Memory B cell (primary cell): Measurements from ENCODE around the gene NOSIP.

Source experiments
- ATAC-seq: fragments of 150-1000 bp; cut with Tn5 transposase; 2 replicates; pipeline ENCODE4 v1.10.0; 2021; ENCODE audit warnings: low read depth, mild to moderate bottlenecking, moderate library complexity
- DNase-seq, 2 donors: peaks; one replicate each; pipeline ENCODE4 v3.0.0; 2022; ENCODE audit warnings: low spot score in 2 of 2
- H3K27ac Mint-ChIP-seq: one replicate; pipeline ENCODE4 v1.8.0; 2022; ENCODE audit warnings: mild to moderate bottlenecking, moderate library complexity, mixed read lengths
- H3K27me3 Mint-ChIP-seq: one replicate; pipeline ENCODE4 v1.8.0; 2022; ENCODE audit warnings: mixed read lengths
- H3K36me3 Mint-ChIP-seq: one replicate; pipeline ENCODE4 v1.8.0; 2022; ENCODE audit warnings: mild to moderate bottlenecking, mixed read lengths
- H3K4me1 Mint-ChIP-seq: one replicate; pipeline ENCODE4 v1.8.0; 2022; ENCODE audit warnings: mixed read lengths
- H3K4me3 Mint-ChIP-seq: one replicate; pipeline ENCODE4 v1.8.0; 2022; ENCODE audit warnings: mild to moderate bottlenecking, moderate library complexity, mixed read lengths
- H3K9me3 Mint-ChIP-seq: one replicate; pipeline ENCODE4 v1.8.0; 2022; ENCODE audit warnings: mixed read lengths

NOSIP gene

DNA sequence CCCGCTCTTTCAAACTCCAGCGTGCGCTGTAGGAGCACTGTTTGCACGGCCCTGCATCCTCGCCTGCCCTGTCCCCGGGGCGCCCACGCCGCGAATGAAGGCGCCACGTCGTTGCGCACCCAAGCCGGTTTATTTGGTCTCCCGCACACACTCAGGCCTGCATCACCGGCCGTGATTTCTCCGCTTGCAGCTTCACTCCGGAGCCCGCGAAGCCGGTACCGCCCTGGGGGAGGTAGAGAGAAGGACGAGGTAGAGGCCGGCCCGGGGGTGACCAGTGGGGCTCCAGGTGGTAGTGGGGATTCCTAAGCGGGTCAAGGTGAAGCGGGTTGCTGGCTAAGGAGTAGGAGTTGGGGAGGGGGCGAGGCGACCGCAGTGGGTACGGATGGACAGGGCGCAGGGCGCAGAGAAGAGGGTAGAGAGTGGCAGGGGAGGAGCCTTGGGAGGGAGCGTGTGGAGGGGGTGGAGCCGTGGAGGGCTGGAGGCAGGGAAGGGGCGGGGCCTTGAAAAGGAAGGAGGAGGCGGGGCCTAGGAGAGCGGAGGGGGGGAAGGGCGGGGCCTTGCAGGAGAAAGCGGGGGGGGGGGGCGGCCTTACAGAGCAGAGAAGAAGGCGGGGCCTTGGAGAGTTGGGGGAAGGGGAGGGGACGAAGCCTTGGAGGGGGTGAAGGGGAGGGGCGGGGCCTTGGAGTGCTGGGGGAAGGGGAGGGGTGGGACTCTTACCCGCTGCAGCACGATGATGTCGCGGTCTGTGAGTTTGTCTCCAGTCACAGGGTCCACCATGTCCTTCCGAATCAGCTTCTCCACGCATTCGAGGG, 24.6 kb downstream of the NOSIP start:
- Mint-ChIP-seq H3K36me3 (peaks cover 25% of the 10 kb centered on the region), H3K27ac (peak overlapping the region; percentile 62), H3K9me3 (no peaks in the 10 kb centered on the region), H3K27me3 (no peaks in the 10 kb centered on the region), H3K4me3 (no peak overlapping the region), H3K4me1 (peaks cover 19% of the 10 kb centered on the region)
- DNase-seq (no peak), ATAC-seq (peak; percentile 35)

DNA sequence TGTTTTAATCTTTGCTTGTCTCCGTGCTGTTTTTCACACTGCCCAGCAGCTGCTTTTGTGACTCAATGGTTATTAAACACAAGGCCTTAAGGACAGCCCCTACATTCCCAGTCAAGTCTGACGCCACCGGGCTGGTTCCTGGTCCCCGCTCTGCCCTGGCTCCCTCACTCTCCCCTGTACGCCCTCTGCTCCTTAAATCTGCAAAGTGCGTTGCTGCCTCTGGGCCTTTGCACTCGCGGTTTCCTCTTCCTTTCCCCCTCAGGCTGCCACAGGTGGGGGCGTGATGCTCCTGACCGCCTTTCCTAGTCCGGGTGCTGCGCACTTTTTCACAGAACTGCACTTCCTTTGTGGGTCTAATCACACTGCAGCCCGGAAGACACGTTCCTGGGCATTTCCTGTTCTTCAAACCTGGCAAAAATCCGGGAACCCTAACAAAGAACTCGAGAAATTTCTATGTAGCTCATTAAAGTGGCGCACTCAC, 25.6 kb downstream of the NOSIP start:
- Mint-ChIP-seq H3K36me3 (peaks cover 25% of the 10 kb centered on the region), H3K27me3 (no peaks in the 10 kb centered on the region), H3K9me3 (no peaks in the 10 kb centered on the region), H3K27ac (peak overlapping the region; percentile 8), H3K4me3 (no peak overlapping the region), H3K4me1 (peaks cover 9% of the 10 kb centered on the region)
- DNase-seq, result no peak
- ATAC-seq, result no peak

DNA sequence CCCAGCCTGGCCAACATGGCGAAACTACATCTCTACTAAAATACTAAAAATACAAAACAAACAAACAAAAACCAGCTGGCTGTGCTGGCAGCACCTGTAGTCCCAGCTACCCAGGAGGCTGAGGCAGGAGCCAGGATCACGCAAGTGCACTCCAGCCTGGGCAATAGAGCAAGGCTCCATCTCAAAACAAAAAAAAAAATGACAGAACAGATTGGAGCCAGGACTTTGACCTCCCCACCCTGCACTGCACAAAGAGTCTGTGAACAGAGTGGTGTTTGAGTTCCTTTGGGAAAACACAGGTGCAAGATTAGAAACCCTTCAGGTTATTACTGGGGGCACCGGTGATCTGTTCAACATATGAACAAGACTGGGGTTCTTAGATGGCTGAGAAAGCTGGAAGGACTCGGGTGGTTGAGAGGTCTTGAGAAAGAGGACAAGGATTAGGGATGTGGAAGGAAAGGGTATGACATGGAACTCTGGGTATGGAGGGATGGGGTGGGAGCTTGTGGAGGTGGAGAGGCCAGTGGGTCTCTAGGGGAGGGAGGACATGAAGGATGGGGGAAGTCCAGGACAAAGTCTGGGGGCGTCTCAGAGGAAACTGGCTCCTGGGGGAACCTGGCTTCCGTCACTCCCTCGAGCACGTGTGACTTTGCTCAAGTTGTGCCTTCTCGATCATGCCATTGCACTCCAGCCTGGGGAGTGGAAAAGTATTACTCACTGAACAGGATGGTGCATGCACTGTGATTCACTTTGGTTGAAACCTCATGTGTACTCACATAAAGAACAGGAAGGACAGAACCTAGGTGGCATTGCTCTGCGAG, 26.7 kb downstream of the NOSIP start:
- peaks cover 10% of the 10 kb centered on the region for H3K4me1 Mint-ChIP-seq
- H3K27me3 Mint-ChIP-seq, result no peaks in the 10 kb centered on the region
- DNase-seq (no peak), ATAC-seq (no peak)
- peaks cover 22% of the 10 kb centered on the region for H3K36me3 Mint-ChIP-seq
- H3K9me3 Mint-ChIP-seq, result no peaks in the 10 kb centered on the region
- no peak overlapping the region for H3K4me3 Mint-ChIP-seq
- no peak overlapping the region for H3K27ac Mint-ChIP-seq

DNA sequence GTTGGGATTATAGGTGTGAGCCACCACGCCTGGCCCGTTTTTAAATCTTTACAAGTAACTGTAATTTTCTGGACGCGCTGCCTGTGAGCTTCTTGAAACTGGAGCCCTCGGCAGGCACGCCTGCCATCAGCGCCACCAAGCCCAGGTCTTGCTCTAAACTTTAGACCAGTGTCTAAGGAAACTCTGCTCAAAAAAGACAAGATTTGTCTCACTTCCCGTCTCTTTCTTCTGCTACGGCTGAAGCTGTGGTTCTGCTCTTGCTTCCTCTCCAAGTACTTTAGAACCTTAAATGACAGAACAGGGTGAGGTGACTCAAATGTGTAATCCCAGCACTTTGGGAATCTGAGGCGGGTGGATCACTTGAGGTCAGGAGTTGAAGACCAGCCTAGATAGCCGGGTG, 27.6 kb downstream of the NOSIP start:
- ATAC-seq, result peak; percentile 56
- peaks cover 10% of the 10 kb centered on the region for H3K4me1 Mint-ChIP-seq

DNA sequence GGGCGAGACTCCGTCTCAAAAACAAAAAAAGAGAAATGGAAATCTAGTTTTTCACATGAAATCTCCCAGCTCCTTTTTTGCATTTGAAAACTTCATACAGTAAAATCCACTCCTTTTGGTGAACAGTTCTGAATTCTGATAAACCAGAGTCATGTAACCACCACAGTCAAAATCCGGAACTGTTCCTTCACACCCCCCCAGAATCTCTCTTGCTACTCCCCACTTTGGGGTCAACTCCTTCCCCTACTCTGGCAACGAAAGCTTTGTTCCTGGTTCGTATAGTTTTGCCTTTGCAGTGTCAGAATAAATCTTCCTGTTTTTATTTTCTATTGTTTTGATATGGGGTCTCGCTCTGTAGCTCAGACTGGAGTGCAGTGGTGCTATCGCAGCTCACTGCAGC, 28.8 kb downstream of the NOSIP start:
- Mint-ChIP-seq H3K4me3 (no peak overlapping the region), H3K4me1 (peaks cover 11% of the 10 kb centered on the region), H3K9me3 (no peaks in the 10 kb centered on the region), H3K27ac (peak overlapping the region; percentile 45), H3K36me3 (peaks cover 13% of the 10 kb centered on the region), H3K27me3 (no peaks in the 10 kb centered on the region)
- ATAC-seq, result no peak
- DNase-seq, result no peak

More for the DNA sequence above, 27.6 kb downstream of the NOSIP start:
- Mint-ChIP-seq H3K27ac (peak overlapping the region; percentile 58), H3K36me3 (peaks cover 19% of the 10 kb centered on the region), H3K4me3 (peak overlapping the region; percentile 24), H3K9me3 (no peaks in the 10 kb centered on the region), H3K27me3 (no peaks in the 10 kb centered on the region)
- no peak for DNase-seq

DNA sequence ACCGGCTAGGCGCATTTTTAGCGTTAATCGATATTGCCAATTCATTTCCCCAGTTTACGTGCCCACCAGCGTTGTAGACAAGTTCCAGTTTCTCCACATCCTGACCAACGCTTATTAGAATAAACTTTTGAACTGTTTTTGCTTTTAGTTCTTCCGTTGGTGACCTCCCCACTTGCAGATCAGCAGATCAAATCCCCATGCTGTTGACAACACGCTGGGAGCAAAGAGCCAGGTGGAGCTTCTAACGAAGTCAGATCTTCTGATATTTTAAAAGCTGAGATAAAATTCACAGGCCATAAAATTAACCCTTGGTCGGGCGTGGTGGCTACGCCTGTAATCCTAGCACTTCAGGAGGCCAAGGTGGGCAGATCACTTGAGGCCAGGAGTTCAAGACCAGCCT, 31.3 kb downstream of the NOSIP start:
- Mint-ChIP-seq H3K4me1 (peaks cover 9% of the 10 kb centered on the region), H3K9me3 (no peaks in the 10 kb centered on the region), H3K27me3 (no peaks in the 10 kb centered on the region), H3K36me3 (no peaks in the 10 kb centered on the region), H3K27ac (peak overlapping the region; percentile 28), H3K4me3 (no peak overlapping the region)
- DNase-seq (no peak), ATAC-seq (no peak)

DNA sequence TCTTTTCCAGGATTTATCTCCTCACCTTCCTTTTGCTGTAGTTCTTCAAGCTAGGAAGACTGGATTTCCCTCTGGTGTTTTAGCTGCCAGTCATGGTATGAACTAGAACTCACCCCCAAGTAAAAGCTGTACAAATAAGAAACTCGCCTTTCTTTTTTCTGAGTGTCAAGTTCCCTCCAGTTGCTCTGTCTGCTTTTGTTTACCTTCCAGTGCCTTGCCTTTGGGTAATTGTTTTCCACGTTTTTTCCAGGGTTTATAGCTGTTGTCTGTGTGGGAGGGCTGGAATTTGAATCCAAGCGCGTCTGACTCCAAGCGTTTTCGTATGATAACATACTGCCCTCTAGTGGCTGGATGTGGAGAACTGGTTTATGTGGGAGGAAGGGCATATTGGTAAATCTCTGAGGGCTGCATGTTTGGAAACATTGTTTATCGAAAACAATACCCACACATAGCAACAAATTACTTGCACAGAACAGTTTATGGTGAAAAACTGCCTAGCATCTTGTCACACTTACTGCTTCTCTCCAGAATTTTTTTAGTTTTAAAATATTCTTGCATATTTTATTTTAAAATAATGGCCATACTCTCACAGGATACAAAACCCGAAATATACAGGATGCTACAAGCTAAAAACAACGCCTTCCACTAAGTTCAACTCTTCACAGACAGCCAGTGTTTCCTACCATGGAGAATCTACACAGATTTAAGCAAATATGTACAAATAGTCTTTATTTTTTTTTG, 33.4 kb downstream of the NOSIP start:
- no peaks in the 10 kb centered on the region for H3K9me3 Mint-ChIP-seq
- ATAC-seq, result peak; percentile 86
- H3K4me1 Mint-ChIP-seq, result peaks cover 9% of the 10 kb centered on the region
- peak; percentile 68 to 76 for DNase-seq
- H3K27me3 Mint-ChIP-seq, result no peaks in the 10 kb centered on the region
- H3K4me3 Mint-ChIP-seq, result peak overlapping the region; percentile 59
- H3K27ac Mint-ChIP-seq, result peak overlapping the region; percentile 77
- no peaks in the 10 kb centered on the region for H3K36me3 Mint-ChIP-seq

DNA sequence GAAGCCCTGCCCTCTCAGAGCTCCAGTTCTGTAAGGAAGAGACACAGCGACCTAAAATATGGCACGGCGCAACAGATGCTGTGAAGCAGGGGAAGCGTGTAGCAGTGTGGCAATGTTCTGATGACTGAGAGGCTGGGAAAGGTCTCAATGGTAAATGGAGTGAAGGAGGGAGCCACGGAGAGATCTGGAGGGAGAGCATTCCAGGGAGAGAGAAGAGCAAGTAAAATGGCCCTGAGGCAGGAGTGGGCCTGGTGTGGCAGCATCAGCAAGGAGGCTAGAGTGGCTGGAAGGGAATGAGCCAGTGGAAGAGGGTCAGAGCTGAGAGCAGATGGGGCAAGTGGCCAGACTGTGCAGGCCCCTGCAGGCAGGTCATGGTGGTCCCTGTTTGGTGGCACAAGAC, 36.2 kb downstream of the NOSIP start:
- Mint-ChIP-seq H3K27me3 (no peaks in the 10 kb centered on the region), H3K4me3 (no peak overlapping the region), H3K36me3 (no peaks in the 10 kb centered on the region), H3K4me1 (peaks cover 10% of the 10 kb centered on the region), H3K9me3 (no peaks in the 10 kb centered on the region), H3K27ac (peak overlapping the region; percentile 64)
- DNase-seq, result no peak
- ATAC-seq, result no peak

DNA sequence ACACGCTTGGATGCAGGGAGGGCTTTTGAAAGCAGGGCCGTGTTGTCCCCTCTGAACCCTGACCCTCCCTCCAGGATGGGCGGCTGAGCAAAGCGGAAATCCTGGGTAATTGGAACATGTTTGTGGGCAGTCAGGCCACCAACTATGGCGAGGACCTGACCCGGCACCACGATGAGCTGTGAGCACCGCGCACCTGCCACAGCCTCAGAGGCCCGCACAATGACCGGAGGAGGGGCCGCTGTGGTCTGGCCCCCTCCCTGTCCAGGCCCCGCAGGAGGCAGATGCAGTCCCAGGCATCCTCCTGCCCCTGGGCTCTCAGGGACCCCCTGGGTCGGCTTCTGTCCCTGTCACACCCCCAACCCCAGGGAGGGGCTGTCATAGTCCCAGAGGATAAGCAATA, 37.3 kb downstream of the NOSIP start:
- Mint-ChIP-seq H3K9me3 (no peaks in the 10 kb centered on the region), H3K27me3 (no peaks in the 10 kb centered on the region), H3K4me1 (peaks cover 10% of the 10 kb centered on the region), H3K27ac (no peak overlapping the region), H3K4me3 (no peak overlapping the region), H3K36me3 (no peaks in the 10 kb centered on the region)
- no peak for ATAC-seq
- no peak for DNase-seq

DNA sequence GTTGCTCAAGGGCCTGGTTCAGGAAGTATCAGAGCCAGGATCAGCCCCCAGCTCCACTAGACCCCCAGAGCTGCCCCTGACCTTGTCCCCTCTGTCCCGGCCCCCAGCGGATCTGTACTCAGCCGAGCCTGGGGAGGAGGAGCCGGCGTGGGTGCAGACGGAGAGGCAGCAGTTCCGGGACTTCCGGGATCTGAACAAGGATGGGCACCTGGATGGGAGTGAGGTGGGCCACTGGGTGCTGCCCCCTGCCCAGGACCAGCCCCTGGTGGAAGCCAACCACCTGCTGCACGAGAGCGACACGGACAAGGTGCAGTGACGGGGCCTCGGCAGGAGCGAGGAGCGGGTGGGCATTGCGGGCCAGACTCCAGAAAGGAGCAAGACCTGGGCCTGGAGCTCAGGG, 37.9 kb downstream of the NOSIP start:
- ATAC-seq (no peak), DNase-seq (no peak)
- no peaks in the 10 kb centered on the region for H3K9me3 Mint-ChIP-seq
- no peaks in the 10 kb centered on the region for H3K27me3 Mint-ChIP-seq
- no peak overlapping the region for H3K27ac Mint-ChIP-seq
- H3K36me3 Mint-ChIP-seq, result no peaks in the 10 kb centered on the region
- no peak overlapping the region for H3K4me3 Mint-ChIP-seq
- peaks cover 11% of the 10 kb centered on the region for H3K4me1 Mint-ChIP-seq

DNA sequence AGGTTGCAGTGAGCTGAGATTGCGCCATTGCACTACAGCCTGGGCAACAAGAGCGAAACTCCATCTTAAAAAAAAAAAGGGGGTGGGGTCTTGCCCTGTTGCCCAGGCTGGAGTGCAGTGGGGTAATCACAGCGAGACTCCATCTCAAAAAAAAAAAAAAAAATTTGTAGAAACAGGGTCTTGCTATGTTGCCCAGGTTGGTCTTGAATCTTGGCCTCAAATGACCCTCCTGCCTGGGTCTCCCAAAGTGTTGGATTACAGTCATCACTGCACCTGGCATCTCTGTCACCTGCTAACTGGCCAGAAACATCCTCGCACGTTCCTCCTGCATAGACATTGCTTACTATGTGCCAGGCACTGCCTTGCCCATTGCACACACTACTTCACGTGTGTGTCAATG, 38.4 kb downstream of the NOSIP start:
- DNase-seq, result no peak
- no peak overlapping the region for H3K4me3 Mint-ChIP-seq
- no peak for ATAC-seq
- H3K27ac Mint-ChIP-seq, result peak overlapping the region; percentile 41
- no peaks in the 10 kb centered on the region for H3K27me3 Mint-ChIP-seq
- H3K4me1 Mint-ChIP-seq, result peaks cover 13% of the 10 kb centered on the region
- no peaks in the 10 kb centered on the region for H3K36me3 Mint-ChIP-seq
- H3K9me3 Mint-ChIP-seq, result no peaks in the 10 kb centered on the region

DNA sequence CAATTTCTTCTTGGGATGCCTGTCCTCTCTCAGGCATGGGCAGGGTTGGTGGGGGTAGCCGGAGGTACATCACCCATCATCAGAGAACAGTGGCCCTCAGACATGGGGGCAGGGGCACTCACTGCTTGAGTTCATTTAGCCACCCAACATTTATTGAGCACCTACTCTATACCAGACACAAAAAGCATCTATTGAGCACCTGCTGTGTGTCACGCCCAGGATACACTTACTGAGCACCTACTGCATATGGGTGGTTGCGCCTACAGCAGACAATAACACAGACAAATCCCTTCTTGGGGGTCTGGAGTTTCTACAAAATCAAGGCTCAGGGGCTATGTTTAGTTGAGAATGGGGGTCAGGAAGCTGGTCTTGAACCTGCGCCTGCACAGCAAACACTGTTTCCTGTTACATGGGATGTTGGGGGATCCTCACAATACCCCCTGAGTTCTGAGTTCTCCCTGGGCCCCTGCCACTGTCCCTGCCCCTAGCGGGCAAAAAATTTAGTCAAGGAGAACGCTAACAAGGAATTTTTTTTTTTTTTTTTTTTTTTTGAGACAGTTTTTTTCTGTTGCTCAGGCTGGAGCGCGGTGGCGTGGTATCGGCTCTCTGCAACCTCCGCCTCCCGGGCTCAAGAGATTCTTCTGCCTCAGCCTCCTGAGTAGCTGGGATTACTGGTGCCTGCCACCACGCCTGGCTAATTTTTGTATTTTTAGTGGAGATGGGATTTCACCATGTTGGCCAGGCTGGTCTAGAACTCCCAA, 41.0 kb downstream of the NOSIP start:
- Mint-ChIP-seq H3K4me1 (peaks cover 20% of the 10 kb centered on the region), H3K27ac (no peak overlapping the region), H3K27me3 (no peaks in the 10 kb centered on the region), H3K36me3 (no peaks in the 10 kb centered on the region), H3K4me3 (no peak overlapping the region), H3K9me3 (no peaks in the 10 kb centered on the region)
- ATAC-seq (no peak), DNase-seq (no peak)

DNA sequence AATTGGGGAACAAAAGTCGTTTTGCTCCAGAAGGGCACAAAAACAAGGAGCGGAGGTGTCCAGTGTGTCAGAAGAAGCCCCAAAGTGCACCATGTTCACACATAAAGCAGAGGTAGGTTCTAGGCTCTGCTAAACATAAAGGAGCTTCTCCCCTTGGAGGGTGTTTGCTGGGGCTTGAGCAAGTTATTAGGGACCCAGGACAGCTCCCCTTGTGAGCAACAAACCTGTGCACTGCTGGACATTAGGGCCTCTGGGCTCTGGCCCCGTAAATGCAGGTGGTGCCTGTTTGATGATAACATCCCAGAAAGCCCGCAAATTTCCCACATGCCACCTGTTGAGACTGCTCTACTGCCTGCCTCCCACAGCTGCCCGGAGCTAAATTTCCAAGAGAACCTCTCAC, 41.7 kb downstream of the NOSIP start:
- H3K27me3 Mint-ChIP-seq, result no peaks in the 10 kb centered on the region
- H3K27ac Mint-ChIP-seq, result no peak overlapping the region
- H3K36me3 Mint-ChIP-seq, result no peaks in the 10 kb centered on the region
- H3K9me3 Mint-ChIP-seq, result no peaks in the 10 kb centered on the region
- H3K4me1 Mint-ChIP-seq, result peaks cover 20% of the 10 kb centered on the region
- H3K4me3 Mint-ChIP-seq, result no peak overlapping the region
- DNase-seq (no peak), ATAC-seq (no peak)
